ENCODE results near the gene ACSL6. TPM values are rescaled to one million over a fixed set of nuclear protein-coding genes. Genes with fewer than 3 reads are reported as not detected.

The ACSL6 gene, protein sequence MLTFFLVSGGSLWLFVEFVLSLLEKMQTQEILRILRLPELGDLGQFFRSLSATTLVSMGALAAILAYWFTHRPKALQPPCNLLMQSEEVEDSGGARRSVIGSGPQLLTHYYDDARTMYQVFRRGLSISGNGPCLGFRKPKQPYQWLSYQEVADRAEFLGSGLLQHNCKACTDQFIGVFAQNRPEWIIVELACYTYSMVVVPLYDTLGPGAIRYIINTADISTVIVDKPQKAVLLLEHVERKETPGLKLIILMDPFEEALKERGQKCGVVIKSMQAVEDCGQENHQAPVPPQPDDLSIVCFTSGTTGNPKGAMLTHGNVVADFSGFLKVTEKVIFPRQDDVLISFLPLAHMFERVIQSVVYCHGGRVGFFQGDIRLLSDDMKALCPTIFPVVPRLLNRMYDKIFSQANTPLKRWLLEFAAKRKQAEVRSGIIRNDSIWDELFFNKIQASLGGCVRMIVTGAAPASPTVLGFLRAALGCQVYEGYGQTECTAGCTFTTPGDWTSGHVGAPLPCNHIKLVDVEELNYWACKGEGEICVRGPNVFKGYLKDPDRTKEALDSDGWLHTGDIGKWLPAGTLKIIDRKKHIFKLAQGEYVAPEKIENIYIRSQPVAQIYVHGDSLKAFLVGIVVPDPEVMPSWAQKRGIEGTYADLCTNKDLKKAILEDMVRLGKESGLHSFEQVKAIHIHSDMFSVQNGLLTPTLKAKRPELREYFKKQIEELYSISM
- total RNA-seq: 0.65 and 1.7 TPM in 2 replicates

DNA sequence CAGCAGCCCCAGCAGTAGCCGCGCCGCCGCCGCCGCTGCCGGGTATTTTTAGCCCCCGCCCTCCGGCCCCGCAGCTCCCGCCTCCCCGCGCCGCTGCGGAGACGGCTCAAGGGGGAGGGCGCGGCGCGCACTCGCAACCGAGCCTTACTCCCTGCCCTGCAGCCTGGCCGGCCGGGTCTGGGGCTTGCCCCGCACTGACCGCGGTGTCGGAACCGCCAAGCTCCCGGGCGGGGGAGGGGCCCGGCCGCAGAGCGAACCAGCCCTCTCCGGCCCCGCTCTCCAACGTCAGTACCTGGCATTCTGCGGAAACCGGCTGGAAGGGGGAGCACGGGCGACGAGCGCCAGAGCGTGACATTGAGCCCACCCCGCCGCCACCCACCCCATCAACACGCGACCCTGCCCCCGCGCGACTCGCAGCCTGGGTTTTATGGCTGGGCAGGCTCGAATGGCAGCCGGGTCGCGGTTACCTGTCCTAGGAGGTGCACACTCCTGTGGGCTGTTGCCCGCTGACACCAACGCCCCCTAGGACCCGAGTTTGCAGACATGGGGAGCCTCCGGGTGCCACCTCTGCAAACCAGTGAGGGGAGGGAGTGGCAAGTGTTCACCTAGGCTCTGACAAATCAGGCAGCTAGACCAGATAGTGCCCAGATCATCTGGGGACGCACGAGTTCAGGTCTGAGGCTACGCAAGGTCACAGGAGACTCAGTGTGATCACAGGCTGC lies at the start of gene ACSL6:
Gene ACSL6 (minus strand): TSS at position 37 of the 722 bp plus-strand sequence. CDS start 105 bp downstream, outside the sequence.

DNA sequence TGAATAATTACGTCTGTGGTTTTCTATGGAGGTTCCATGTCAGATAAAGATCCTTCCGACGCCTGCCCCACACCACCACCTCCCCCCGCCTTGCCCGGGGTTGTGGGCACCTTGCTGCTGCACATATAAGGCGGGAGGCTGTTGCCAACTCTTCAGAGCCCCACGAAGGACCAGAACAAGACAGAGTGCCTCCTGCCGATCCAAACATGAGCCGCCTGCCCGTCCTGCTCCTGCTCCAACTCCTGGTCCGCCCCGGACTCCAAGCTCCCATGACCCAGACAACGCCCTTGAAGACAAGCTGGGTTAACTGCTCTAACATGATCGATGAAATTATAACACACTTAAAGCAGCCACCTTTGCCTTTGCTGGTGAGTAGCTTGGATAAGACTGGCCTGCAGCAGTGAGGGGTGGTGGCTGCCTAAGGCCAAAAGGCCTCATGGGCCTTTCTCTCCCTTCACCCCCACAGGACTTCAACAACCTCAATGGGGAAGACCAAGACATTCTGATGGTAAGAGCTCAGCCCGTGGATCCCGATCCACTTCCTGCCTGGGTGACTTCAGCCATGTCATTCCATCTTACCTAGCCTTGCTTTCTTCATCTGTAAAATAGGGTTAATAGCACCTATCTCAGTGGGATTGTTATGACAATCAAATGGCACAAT lies 49.2 kb upstream of the ACSL6 start, which contains the start of gene IL3:
Gene IL3 (plus strand): TSS at position 155 of the 661 bp plus-strand sequence. CDS start 52 bp downstream, at position 207.

DNA sequence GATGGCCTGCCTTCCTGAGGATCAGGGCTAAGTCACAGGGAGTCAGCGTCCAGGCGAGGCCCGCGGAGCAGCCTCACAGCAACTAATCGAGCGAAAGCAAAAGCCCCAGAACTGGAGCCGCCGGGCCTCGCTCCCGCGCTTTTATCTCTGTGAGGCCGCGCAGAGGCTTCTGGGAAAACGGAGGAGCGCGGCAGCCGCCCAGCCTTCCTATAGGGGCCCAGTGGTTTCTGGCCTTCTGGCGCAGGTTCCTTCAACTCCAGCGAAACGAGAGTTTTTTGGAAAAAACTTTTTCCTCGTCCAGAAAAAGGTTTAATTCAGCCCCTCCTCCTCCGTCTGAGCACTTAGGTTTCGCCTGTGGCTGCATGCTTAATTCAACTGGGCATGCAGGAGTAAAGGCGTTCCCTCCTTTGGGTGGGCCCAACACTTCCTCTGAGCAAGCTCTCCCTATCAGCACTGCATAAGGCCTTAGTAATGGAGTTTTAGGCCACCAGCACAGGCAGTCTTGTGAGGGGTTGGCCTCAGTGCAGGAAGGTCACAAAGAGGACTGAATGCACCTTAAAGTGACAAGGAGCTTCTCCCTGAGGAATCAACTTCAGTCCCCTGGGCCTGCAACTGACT lies 65.8 kb downstream of the ACSL6 start, which contains the start of gene MEIKIN:
Gene MEIKIN (minus strand): TSS at position 113 of the 618 bp plus-strand sequence. CDS start 158 bp downstream, outside the sequence.

Other genes with a start within 250 kb of the ACSL6 start
- 38.5 and 41.4 TPM in 2 replicates for gene FNIP1, start 214.6 kb downstream of the ACSL6 start, total RNA-seq
- gene MEIKIN, start 66.0 kb downstream of the ACSL6 start, total RNA-seq: not detected in 2 replicates
- not detected in 2 replicates for gene IL3, start 49.0 kb upstream of the ACSL6 start, total RNA-seq
- gene CSF2, start 62.1 kb upstream of the ACSL6 start, total RNA-seq: 0.22 TPM in 1 of 2 replicates, not detected in the other
- 27.7 and 46.3 TPM in 2 replicates for gene P4HA2, start 216.2 kb upstream of the ACSL6 start, total RNA-seq
- 18.6 and 26.9 TPM in 2 replicates for gene PDLIM4, start 246.0 kb upstream of the ACSL6 start, total RNA-seq